NCI-H146 treated with DMSO at 0.1 percent for 48 hours (cell line): ENCODE results near the gene BSG.
"Not testable (repeated sequence)": the region's sequence is repeated elsewhere in the genome, so short reads cannot be mapped to it uniquely, and the experiment has no call there.

Experiments
- DNase-seq: peaks from one replicate; lab custom pipeline; 2025; ENCODE audit not compliant: unreplicated experiment; lab: John Stamatoyannopoulos, UW

BSG gene

DNA sequence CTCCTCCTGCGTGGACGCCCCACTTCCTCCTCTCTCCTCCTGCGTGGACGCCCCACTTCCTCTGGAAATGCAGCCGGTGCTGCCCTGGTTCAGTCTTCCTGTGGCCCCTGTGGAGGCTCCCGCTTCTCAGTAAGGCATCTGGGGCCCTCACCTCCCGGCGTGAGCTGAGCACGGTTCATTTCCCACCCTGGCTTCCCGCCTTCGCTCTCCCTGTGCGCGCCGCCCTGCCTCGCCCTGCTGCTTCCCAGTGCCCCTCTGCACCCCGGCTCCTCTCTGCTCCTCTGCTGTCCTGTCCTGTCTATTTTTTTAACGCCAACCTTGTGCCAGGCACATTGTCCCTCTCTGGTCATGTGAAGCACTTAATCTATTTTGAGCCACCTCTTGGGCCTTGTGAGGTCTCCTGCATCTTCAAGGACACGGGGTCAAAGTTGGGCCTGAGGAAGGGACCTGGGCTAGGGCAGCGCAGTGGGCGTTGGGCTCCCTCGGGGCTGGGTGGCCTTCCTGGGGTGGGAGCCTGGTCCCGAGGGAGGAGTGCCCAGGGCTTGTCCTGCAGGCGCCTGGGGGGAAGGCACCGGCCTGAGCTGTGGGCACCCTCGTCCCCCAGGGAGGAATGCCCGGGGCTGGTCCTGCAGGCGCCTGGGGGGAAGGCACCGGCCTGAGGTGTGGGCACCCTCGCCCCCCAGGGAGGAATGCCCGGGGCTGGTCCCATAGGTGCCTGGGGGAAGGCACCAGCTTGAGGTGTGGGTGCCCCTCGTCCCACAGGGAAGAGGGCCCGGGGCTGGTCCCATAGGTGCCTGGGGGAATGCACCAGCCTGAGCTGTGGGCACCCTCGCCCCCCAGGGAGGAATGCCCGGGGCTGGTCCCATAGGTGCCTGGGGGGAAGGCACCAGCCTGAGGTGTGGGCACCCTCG, 30.2 kb downstream of the BSG start:
- no peak for DNase-seq

GRCh38 chr19:603302-603639, 30.9 kb downstream of the BSG start:
- DNase-seq, result not testable (repeated sequence)

DNA sequence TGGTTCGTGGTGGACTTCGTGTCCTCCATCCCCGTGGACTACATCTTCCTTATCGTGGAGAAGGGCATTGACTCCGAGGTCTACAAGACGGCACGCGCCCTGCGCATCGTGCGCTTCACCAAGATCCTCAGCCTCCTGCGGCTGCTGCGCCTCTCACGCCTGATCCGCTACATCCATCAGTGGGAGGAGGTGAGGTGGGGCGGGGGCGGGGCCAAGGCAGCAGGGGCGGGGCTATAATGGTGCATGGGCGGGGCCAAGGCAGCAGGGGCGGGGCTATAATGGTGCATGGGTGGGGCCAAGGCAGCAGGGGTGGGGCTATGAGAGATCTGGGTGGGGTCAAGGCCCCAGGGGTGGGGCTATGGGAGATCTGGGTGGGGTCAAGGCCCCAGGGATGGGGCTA, 31.4 kb downstream of the BSG start:
- not testable (repeated sequence) for DNase-seq

DNA sequence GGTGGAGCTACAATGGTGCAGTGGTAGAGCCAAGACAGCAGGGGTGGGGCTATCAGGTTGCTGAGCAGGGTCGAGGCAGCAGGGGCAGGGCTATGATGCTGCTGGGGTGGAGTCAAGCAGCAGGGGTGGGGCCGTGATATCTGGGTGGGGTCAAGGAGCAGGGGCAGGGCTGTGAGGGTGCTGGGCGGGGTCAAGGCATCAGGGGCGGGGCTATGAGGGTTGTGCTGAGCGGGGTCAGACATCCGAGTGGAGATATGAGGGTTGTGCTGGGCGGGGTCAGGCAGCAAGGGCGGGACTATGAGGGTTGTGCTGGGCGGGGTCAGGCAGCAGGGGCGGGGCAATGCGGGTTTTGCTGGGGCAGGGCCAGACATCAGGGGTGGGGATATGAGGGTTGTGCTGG, 32.0 kb downstream of the BSG start:
- no peak for DNase-seq

GRCh38 chr19:605061-605971, 32.9 kb downstream of the BSG start:
- DNase-seq, result not testable (repeated sequence)

- DNase-seq, result no peak
These were observed 35.1 kb downstream of the BSG start for GRCh38 chr19:607301-608154.

DNA sequence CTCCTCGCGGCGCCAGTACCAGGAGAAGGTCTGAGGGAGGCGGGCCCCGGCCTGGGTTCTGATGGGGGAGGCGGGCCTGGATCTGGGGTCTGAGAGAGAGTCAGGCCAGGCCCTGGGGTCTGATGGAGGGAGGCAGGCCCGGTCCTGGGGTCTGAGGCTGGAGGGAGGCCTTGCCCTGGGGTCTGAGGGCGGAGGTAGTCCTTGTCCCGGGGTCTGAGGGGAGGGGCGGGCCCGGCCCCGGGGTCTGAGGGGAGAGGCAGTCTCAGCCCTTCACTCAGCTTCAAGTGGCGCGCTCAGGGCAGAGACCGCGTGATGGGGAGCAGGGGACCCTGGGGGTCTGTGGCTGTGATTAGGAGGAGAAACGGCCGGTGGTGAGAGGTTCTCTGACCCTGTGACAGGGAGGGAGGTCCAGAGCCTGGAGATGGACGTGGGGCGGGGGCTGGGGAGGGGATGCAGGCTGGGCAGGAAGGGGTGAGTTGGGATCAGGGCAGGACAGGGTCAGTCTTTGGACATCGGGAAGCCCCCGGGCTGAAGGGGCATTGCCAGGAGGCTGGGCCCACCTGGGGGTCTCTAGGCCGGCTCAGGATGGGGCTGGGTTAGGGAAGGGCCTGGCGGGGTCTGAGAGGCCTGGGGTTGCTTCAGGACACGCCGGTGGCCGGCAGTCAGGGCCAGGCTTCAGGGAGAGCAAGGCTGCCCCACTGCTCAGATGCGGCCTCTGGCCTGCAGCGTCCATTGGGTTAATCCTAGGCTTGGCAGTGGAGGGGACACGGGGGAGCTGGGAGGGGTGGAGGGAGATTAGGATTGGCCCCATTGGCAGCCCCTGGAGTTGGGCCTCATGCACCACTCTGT, 36.0 kb downstream of the BSG start:
- DNase-seq, result no peak

DNA sequence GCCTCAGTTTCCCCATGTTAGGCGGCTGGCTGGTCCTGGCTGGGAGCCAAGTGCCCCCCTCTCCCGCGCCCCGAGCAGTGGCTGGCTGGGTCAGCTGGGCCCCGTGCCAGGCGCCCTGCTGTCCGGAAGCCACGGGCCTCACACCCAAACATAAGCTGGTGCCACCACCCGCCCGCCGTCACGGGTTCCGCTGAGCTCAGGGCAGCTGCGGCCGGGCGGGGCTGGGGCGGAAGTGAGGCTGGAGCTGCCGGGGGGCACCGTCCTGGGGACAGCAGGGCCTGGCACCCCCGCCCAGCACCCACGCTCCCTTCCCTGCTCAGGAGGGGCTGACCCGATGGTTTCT, 36.6 kb downstream of the BSG start:
- no peak for DNase-seq

- DNase-seq, result no peak
These were observed 37.8 kb downstream of the BSG start for GRCh38 chr19:610071-610800.

DNA sequence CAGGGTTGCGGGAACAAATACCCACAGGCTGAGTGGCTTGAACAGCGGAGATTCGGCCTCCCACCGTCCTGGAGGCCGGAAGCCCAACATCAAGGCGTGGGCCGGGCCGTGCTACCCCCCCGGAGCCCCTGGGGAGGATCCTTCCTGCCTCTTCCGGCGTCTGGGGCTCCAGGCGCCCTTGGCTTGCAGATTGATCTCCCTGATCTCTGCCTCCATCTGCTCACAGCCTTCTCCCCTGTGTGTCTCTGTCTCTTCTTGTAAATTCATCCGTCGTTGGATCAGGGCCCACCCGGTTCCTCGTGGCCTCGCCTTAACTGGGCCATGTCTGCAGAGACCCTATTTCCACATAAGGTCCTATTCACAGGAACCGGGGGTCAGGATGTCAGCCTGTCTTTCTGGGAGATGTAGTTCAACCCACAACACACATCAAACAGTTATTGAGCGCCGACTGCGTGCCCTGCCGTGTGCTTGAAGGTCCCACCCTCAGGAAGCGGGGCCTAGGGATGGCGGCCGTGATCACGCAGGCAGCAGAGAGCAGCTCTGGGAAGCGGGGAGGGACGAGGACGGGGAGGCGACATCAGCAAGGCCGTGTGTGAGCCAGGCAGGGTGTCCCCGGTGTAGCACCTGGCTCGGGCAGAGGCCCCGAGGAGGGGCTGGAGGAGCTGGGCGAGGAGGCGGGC, 38.5 kb downstream of the BSG start:
- DNase-seq, result no peak

DNA sequence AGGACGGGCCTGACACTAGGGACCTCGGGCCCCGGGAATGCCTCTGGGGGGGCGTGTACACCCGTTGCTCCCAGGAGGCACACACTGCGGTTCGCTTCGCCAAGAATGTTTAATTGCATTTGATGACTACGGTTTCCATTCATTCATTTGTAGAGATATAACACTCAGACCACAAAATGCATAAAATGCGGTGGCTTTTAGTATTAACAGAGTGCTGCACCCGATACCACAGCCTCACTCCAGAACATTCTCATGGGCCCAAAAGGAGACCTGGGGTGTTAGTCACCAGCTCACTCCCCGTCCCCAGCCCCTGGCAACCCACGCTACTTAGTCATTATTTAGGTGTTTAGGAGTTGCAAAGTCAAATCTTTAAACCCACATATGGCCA, 39.1 kb downstream of the BSG start:
- no peak for DNase-seq

GRCh38 chr19:612941-613340, 40.5 kb downstream of the BSG start:
- DNase-seq, result no peak

DNA sequence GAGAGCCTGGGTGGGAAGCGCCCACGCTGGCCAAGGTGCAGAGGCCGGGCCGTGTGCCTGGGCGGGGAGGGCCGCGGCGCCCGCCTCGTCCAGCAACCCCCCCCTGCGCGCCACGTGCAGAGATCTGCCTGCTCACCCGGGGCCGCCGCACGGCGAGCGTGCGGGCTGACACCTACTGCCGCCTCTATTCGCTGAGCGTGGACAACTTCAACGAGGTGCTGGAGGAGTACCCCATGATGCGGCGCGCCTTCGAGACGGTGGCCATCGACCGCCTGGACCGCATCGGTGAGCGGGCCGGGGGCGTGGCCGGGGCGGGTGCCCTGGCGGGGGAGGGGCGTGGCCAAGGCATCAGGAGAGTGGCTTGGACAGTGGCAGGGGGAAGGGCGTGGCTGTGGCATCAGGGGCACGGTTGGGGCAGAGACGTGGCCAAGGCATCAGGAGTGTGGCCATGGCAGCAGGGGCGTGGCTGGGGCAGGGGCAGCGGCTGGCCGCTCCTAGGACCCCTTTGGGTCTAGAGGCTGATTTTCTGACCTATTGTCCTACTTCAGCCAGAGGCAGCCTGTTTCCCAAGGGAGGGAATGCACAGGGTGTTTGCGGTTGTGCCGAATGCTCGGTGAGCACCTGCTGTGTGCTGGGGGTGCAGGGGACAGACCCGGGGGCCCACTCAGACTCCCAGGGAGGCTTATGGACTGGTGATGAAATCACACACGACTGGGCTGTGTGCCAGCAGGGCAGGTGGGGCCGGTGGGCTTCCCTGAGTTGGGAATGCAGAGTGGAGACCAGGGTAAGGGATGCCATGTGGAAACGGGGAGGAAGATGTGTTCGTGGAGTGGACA, 41.6 kb downstream of the BSG start:
- no peak for DNase-seq

- DNase-seq, result no peak
These were observed 43.2 kb downstream of the BSG start for GRCh38 chr19:615619-616018.

GRCh38 chr19:616062-616700, 43.8 kb downstream of the BSG start:
- DNase-seq, result no peak

DNA sequence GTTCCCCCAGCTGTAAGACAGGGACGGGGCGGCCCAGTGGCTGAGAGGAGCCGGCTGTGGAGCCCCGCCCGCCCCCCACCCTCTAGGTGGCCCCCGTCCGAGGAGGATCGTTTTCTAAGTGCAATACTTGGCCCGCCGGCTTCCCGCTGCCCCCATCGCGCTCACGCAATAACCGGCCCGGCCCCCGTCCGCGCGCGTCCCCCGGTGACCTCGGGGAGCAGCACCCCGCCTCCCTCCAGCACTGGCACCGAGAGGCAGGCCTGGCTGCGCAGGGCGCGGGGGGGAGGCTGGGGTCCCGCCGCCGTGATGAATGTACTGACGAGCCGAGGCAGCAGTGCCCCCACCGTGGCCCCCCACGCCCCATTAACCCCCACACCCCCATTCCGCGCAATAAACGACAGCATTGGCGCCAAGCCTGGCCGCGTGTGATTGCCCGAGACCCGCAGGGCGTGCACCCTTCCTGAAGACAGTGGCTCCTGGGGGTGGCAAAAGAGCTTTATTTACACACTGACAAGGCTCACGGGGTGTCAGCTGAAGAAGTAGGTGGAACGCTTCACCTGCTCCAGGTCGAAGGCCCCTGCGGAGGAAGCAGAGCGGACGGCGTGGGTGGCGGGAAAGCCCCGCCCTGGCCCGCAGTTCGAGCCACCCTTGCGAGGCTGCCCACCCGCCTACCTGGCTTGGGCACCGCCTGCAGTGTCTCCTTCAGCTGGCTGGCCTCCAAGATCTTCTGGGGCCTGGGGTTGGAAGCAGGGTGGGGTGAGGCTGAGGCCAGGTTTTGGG, 44.5 kb downstream of the BSG start:
- DNase-seq, result no peak
